NT2/D1 (cell line): ENCODE measurements around the gene DZIP1L.
"Not testable (repeated sequence)": the region's sequence is repeated elsewhere in the genome, so short reads cannot be mapped to it uniquely, and the experiment has no call there.

Experiments
- DNase-seq: peaks from one replicate; pipeline ENCODE4 v3.0.0-alpha.2; 2011; ENCODE audit warnings: low read depth, low spot score
- H3K27me3 ChIP-seq: 2 replicates; pipeline ENCODE4 v1.6.0; 2011; ENCODE audit warnings: mild to moderate bottlenecking; ENCODE audit not compliant: insufficient read length, insufficient read depth
- H3K36me3 ChIP-seq: 2 replicates; pipeline ENCODE4 v1.6.1; 2011; ENCODE audit warnings: mild to moderate bottlenecking, low read length, mixed read lengths; ENCODE audit not compliant: insufficient read depth, insufficient read length
- H3K4me1 ChIP-seq: 2 replicates; pipeline ENCODE4 v1.5.1; 2011; ENCODE audit not compliant: insufficient read depth, insufficient read length
- H3K4me3 ChIP-seq: 2 replicates; pipeline ENCODE4 v1.5.1; 2011; ENCODE audit warnings: low read depth; ENCODE audit not compliant: insufficient read length
- H3K9ac ChIP-seq: 2 replicates; pipeline ENCODE4 v1.6.0; 2011; ENCODE audit warnings: low read depth; ENCODE audit not compliant: insufficient read length
- H3K9me3 ChIP-seq: 2 replicates; pipeline ENCODE4 v1.5.1; 2011; ENCODE audit warnings: mild to moderate bottlenecking, low read length; ENCODE audit not compliant: insufficient read depth
- SUZ12 ChIP-seq: IDR thresholded peaks from 2 replicates; pipeline ENCODE4 v1.6.1; 2011; ENCODE audit not compliant: insufficient read length, insufficient read depth; ENCODE audit errors: extremely low read depth
- YY1 ChIP-seq: IDR thresholded peaks from 2 replicates; pipeline ENCODE4 v1.6.1; 2011; ENCODE audit not compliant: insufficient read length, insufficient read depth
- ZNF274 ChIP-seq: IDR thresholded peaks from 2 replicates; pipeline ENCODE4 v1.6.1; 2011; ENCODE audit warnings: mild to moderate bottlenecking, low read depth, low read length

The DZIP1L gene

DNA sequence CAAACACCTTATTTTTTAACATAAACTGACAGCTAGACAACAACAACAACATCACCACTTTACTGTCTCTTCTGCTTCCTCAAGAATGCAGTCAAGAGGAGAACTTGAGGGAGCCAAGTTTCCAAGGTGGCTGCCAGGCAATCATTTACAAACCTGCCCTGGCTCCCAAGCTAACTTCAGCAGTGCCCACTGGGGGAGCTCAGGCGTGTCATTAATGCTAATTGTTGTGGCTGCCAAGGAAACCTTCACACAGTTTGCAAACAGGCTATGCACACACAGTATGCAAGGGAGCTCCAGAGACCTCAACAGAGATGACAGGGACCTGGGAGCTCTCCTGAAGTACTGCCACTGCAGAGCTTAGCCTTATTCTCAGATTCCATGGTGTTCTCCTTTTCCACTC lies 2.1 kb downstream of the DZIP1L start:
- TF ChIP-seq YY1 (no peak), ZNF274 (no peak), SUZ12 (no peak)
- H3K27me3 ChIP-seq: no peaks in the 10 kb centered on the region
- no peak overlapping the region for H3K9ac ChIP-seq
- DNase-seq: no peak
- peaks cover 10% of the 10 kb centered on the region for H3K4me1 ChIP-seq
- peaks cover 27% of the 10 kb centered on the region for H3K36me3 ChIP-seq
- H3K9me3 ChIP-seq: no peaks in the 10 kb centered on the region; the same call in 1 of the 2 replicates
- H3K4me3 ChIP-seq: no peak overlapping the region

DNA sequence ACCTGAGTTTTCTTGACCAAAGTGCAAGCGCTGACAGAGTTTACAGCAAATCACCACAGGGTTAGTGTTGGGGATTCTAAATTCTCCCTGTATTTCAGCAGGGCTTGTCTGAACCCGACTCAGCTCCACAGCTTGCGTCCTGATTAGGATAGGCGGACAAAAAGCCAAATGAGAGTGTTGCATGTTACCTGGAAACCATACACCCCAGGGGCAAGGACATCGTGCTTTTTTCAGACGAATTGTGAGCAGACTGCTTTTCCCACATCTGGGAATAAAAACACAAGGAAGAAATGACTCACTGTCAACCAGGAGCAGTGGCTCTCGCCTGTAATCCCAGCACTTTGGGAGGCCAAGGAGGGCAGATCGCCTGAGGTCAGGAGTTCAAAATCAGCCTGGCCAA lies 3.0 kb downstream of the DZIP1L start:
- peaks cover 10% of the 10 kb centered on the region for H3K4me1 ChIP-seq
- no peaks in the 10 kb centered on the region; the same call in 1 of the 2 replicates for H3K9me3 ChIP-seq
- TF ChIP-seq YY1 (no peak), ZNF274 (no peak), SUZ12 (no peak)
- H3K27me3 ChIP-seq: no peaks in the 10 kb centered on the region
- DNase-seq: no peak
- peaks cover 35% of the 10 kb centered on the region for H3K36me3 ChIP-seq
- H3K9ac ChIP-seq: no peak overlapping the region
- no peak overlapping the region for H3K4me3 ChIP-seq

DNA sequence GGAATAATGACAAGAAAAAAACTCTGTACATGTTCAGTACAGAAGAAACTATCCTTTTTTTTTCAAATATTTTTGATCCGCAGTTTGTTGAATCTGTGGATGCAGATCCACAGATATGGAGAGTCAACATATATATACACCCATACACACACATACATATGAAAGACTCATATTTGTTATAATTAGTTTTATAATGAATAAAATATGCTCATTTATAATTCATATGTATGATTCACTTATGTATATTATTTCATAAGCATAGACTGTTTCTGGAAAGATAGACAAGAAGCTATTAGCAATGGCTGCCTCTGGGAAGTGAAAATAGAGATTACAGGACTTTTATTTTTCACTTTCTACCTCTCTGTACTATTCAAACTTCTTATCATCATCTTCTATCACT lies 9.8 kb downstream of the DZIP1L start:
- DNase-seq: no peak
- no peaks in the 10 kb centered on the region for H3K4me1 ChIP-seq
- no peaks in the 10 kb centered on the region for H3K27me3 ChIP-seq
- no peaks in the 10 kb centered on the region for H3K9me3 ChIP-seq
- peaks cover 65% of the 10 kb centered on the region for H3K36me3 ChIP-seq
- H3K4me3 ChIP-seq: no peak overlapping the region
- H3K9ac ChIP-seq: no peak overlapping the region
- no peak for TF ChIP-seq ZNF274
- TF ChIP-seq YY1: no peak

DNA sequence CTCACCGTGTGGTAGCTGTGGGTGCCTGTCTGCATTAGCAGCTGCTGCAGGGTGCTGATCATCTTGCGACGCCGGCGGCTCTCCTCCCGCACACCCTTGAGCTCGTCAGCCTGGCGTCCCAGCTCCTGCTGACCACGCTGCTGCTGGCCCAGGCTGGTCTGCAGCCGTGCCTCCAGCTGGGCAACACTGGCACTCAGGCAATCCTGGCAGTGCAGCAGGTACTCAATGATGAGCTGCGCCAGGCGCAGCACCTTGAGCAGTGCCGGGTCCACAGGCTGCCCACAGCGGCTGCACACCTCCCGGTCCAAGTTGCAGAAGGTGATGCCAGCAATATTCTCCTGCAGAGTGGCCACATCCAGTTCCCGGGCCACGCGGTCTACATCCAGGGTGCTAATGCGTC lies 11.9 kb downstream of the DZIP1L start:
- Histone ChIP-seq H3K27me3 (no peaks in the 10 kb centered on the region), H3K36me3 (peaks cover 66% of the 10 kb centered on the region), H3K9ac (no peak overlapping the region), H3K4me1 (no peaks in the 10 kb centered on the region), H3K4me3 (no peak overlapping the region), H3K9me3 (no peaks in the 10 kb centered on the region)
- no peak for DNase-seq
- TF ChIP-seq ZNF274 (no peak), SUZ12 (no peak), YY1 (no peak)

DNA sequence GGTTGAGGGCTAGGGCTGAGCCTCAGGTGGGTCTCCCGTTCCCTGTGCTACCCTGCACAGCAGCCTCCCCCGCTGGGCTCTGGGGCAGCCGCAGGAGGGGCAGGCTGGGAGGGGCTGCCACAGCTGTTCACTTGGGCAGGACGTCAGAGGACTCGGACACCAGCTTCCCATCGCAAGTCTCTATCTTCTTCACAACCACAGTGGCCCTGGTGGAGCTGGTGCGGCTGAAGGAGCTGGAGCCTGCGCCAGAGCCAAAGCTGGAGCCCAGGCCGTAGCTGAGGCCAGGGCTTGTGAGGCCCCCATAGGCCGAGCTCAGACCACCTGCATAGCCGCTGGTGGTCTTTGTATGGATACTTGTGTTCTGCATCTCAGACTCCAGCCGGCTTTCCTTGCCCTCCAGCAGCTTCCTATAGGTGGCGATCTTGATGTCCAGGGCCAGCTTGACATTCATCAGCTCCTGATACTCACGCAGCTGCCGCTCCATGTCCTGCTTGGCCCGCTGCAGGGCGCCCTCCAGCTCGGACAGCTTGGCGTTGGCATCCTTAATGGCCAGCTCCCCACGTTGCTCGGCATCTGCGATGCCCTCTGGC lies 14.0 kb downstream of the DZIP1L start:
- not testable (repeated sequence) for H3K9ac ChIP-seq, H3K4me3 ChIP-seq, H3K9me3 ChIP-seq, H3K4me1 ChIP-seq, DNase-seq, H3K27me3 ChIP-seq
- peaks cover 73% of the 10 kb centered on the region for H3K36me3 ChIP-seq

DNA sequence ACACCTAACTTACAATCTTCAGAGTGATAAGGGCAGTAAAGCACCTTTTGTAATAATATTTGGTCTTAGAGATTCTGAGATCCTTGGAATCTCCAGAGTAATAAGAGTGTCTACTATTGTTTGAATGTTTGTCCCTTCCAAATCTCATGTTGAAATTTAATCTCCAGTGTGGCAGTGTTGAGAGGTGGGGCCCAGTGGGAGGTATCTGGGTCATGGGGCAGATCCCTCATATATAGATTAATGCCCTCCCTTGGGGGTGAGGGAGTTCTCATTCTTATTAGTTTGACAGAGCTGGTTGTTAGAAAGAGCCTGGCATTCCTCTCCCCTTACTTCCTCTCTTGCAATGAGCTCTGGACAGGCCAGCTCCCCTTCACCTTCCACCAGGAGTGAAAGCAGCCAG lies 16.0 kb downstream of the DZIP1L start:
- Histone ChIP-seq H3K4me1 (no peaks in the 10 kb centered on the region), H3K9me3 (no peaks in the 10 kb centered on the region), H3K27me3 (no peaks in the 10 kb centered on the region), H3K4me3 (no peak overlapping the region), H3K36me3 (peaks cover 77% of the 10 kb centered on the region), H3K9ac (no peak overlapping the region)
- DNase-seq: no peak
- no peak for TF ChIP-seq SUZ12
- no peak for TF ChIP-seq YY1
- TF ChIP-seq ZNF274: no peak

DNA sequence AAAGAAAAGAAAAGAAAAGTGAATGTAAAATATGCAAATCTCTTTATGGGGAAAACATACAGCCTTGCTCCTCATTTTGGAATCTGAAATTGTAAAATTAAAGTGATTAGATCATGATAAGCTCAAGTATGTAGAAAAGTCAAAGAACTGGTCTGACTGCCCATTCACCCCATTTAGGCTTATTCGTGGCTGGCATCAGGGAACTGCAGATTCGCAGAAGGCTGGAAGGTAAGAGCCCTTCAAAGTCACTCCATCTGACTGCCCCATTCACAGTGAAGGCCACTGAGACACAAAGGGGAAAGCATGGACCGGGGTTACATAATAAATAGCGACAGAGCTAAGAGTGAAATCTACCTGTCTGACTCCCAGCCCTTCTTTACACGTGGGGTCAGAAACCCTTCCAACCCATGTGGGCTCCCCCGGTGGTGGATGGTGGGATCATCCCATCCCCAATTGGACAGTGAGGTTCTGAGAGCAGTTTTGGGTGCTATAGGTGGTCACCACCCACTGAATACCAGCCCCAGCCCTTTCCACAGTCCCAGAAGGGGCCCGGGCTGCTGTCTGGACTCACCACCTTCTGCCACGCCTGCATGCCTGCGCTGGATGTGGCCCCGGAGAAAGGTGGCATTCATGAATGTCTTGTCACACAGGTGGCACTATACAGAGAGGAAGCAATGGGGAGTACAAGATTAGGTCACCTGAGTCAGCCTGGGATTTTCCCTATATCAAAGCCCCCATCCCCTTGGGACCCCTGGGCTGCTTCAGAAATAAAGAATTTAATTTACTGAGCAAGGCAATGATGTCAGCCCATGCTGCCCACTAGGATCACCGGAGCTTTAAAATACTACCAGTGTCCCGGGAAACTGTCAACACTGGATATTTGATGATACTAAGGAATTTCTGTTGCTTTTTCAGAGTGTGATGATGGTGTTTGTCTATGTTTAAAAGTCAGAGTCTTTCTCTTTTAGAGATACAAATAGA lies 17.9 kb downstream of the DZIP1L start:
- Histone ChIP-seq H3K9me3 (peaks cover 10% of the 10 kb centered on the region), H3K27me3 (no peaks in the 10 kb centered on the region), H3K4me1 (no peaks in the 10 kb centered on the region), H3K36me3 (peaks cover 74% of the 10 kb centered on the region), H3K9ac (no peak overlapping the region), H3K4me3 (no peak overlapping the region)
- TF ChIP-seq YY1 (no peak), SUZ12 (no peak), ZNF274 (no peak)
- DNase-seq: no peak
